Endothelial cell of umbilical vein (primary cell): Measurements from ENCODE around the gene PRSS53. TPM values are rescaled to one million over a fixed set of nuclear protein-coding genes. Genes with fewer than 3 reads are reported as not detected.

Source experiments
- BruUV-seq: library from RNA; stranded (reverse); fragments of 400-500 nt; replicated peaks from 2 replicates; lab custom pipeline; 2021; lab: Mats Ljungman, UMichigan
- CTCF ChIA-PET: fragments of 300-600, 350-600 bp; sonication (Branson Sonifier 250); formaldehyde crosslinking; loops from one replicate; lab custom pipeline; 2021; ENCODE audit warnings: antibody characterized with exemption, inconsistent platforms; lab: Charles Lee
- POLR2A ChIA-PET: fragments of 300-600, 350-600 bp; sonication (Branson Sonifier 250); formaldehyde crosslinking; loops from one replicate; lab custom pipeline; 2021; ENCODE audit warnings: antibody characterized with exemption, inconsistent platforms; lab: Charles Lee
- DNase-seq: peaks from one replicate; pipeline ENCODE4 v3.0.0-alpha.2; 2011; ENCODE audit warnings: low read depth, low spot score
- FAIRE-seq: peaks from 2 replicates; lab custom pipeline; 2011; peaks lifted over from hg19 to GRCh38; lab: Jason Lieb, UNC
- H2AFZ ChIP-seq: 2 replicates; pipeline ENCODE4 v1.6.0; 2012; ENCODE audit warnings: low read depth, low read length, control low read depth, inconsistent platforms
- H3K27ac ChIP-seq: 2 replicates; pipeline ENCODE4 v1.5.1; 2011; ENCODE audit warnings: low read depth, mild to moderate bottlenecking, control low read depth, low read length, moderate library complexity; ENCODE audit not compliant: insufficient read depth
- H3K27me3 ChIP-seq, 2 experiments: 2 replicates each; pipeline versions ENCODE4 v1.6.0 to v1.6.1; 2011; ENCODE audit warnings: low read length in 2 of 2, mixed read lengths in 1 of 2; ENCODE audit not compliant: control insufficient read depth in 2 of 2, insufficient read depth in 2 of 2
- H3K36me3 ChIP-seq, 2 experiments: 2 replicates in 1 of 2; 3 replicates in 1 of 2; pipeline ENCODE4 v1.5.1; 2011; ENCODE audit warnings: low read length in 2 of 2, mild to moderate bottlenecking in 1 of 2, moderate library complexity in 1 of 2; ENCODE audit not compliant: control insufficient read depth in 2 of 2, insufficient read depth in 2 of 2; ENCODE audit errors: extremely low read depth in 1 of 2
- H3K4me1 ChIP-seq: 3 replicates; pipeline ENCODE4 v1.5.1; 2011; ENCODE audit warnings: mild to moderate bottlenecking, low read length; ENCODE audit not compliant: control insufficient read depth, insufficient read depth; ENCODE audit errors: extremely low read depth
- H3K4me2 ChIP-seq: 2 replicates; pipeline ENCODE4 v1.6.1; 2011; ENCODE audit warnings: low read length, control low read depth, mixed read lengths; ENCODE audit not compliant: insufficient read depth
- H3K4me3 ChIP-seq, 3 experiments: fragments of 200-600 bp in 1 of 3; sonication (generic), shearing (Covaris generic) in 1 of 3; replicated peaks in 1 of 3; 2 replicates each; pipeline ENCODE4 v1.5.1; 2011 to 2016; ENCODE audit warnings: control low read depth in 3 of 3, low read length in 3 of 3, mild to moderate bottlenecking in 2 of 3, inconsistent platforms in 1 of 3, low read depth in 1 of 3, moderate library complexity in 1 of 3; ENCODE audit not compliant: insufficient read depth in 1 of 3
- H3K79me2 ChIP-seq: 2 replicates; pipeline ENCODE4 v1.6.0; 2012; ENCODE audit warnings: low read length, inconsistent platforms; ENCODE audit not compliant: control insufficient read depth, insufficient read depth
- H3K9ac ChIP-seq: replicated peaks from 2 replicates; pipeline ENCODE3; 2011; ENCODE audit warnings: low read length, control low read depth; ENCODE audit not compliant: insufficient read depth; ENCODE audit errors: extremely low read depth
- H3K9me1 ChIP-seq: replicated peaks from 3 replicates; pipeline ENCODE4 v1.6.0; 2011; ENCODE audit warnings: mild to moderate bottlenecking, low read length; ENCODE audit not compliant: control insufficient read depth, insufficient read depth; ENCODE audit errors: extremely low read depth
- H3K9me3 ChIP-seq: replicated peaks from 2 replicates; pipeline ENCODE4 v1.5.1; 2012; ENCODE audit warnings: low read length, inconsistent platforms; ENCODE audit not compliant: control insufficient read depth, insufficient read depth
- H4K20me1 ChIP-seq: replicated peaks from 2 replicates; pipeline ENCODE3; 2011; ENCODE audit warnings: mild to moderate bottlenecking, low read length; ENCODE audit not compliant: control insufficient read depth, insufficient read depth; ENCODE audit errors: extremely low read depth
- EZH2 ChIP-seq: IDR thresholded peaks from 2 replicates; pipeline ENCODE4 v1.6.1; 2012; ENCODE audit warnings: borderline replicate concordance, low read depth, mild to moderate bottlenecking, moderate library complexity, low read length, inconsistent platforms; ENCODE audit not compliant: severe bottlenecking
- FOS ChIP-seq: IDR thresholded peaks from 2 replicates; pipeline ENCODE4 v1.6.1; 2011; ENCODE audit warnings: mild to moderate bottlenecking, low read length, moderate library complexity, borderline replicate concordance; ENCODE audit not compliant: insufficient read depth
- GATA2 ChIP-seq: IDR thresholded peaks from 2 replicates; pipeline ENCODE4 v1.7.0; 2011; ENCODE audit warnings: low read depth, mild to moderate bottlenecking, moderate library complexity, mixed read lengths, low read length; ENCODE audit not compliant: insufficient read length, insufficient read depth
- JUN ChIP-seq: IDR thresholded peaks from 2 replicates; pipeline ENCODE4 v1.6.1; 2011; ENCODE audit warnings: borderline replicate concordance, low read depth; ENCODE audit not compliant: insufficient read length, insufficient read depth
- MAX ChIP-seq: IDR thresholded peaks from 2 replicates; pipeline ENCODE4 v1.6.1; 2011; ENCODE audit not compliant: insufficient read depth, insufficient read length
- MYC ChIP-seq: IDR thresholded peaks from one replicate; pipeline ENCODE4 v1.6.1; 2011; ENCODE audit warnings: mild to moderate bottlenecking, low read depth, low read length
- POLR2A ChIP-seq: IDR thresholded peaks from 2 replicates; pipeline ENCODE4 v1.6.1; 2012; ENCODE audit warnings: low read depth, mild to moderate bottlenecking, control low read depth, low read length
- POLR2AphosphoS5 ChIP-seq: IDR thresholded peaks from 2 replicates; pipeline ENCODE4 v1.6.1; 2012; ENCODE audit warnings: low read depth, mild to moderate bottlenecking, control low read depth, low read length, moderate library complexity; ENCODE audit not compliant: insufficient read depth
- dilution Hi-C: fragments of 300-500 bp; cut with MboI; formaldehyde crosslinking; loops from one replicate; pipeline ENCODE4 v1.15.0; 2019; ENCODE audit warnings: low sequenced_read_pairs; ENCODE audit not compliant: extremely low pct_ligation_motif_present
- intact Hi-C: fragments of 100-400 bp; cut with micrococcal nuclease; formaldehyde crosslinking; loops from one replicate; pipeline ENCODE4 v1.10.0; 2022
- polyA plus RNA-seq, 4 experiments: library from polyadenylated mRNA; depleted of rRNA in 3 of 4; stranded (reverse) in 3 of 4; unstranded in 1 of 4; fragments of >200 nt; gene quantifications; 2 replicates each; pipeline versions ENCODE4 v1.2.1 to v1.2.3, GENCODE V29; 2011 to 2012; ENCODE audit warnings: missing spikeins in 1 of 4
- total RNA-seq: library from RNA; stranded (reverse); gene quantifications from 2 replicates; pipeline ENCODE4 v1.2.3, GENCODE V29; 2021
- TF ChIP-seq, protein P1 (sequence below), 2 donors: IDR thresholded peaks; 1 replicate in 1 of 2; 2 replicates in 1 of 2; pipeline ENCODE4 v1.5.1; 2011; ENCODE audit warnings: low read length in 2 of 2, mild to moderate bottlenecking in 2 of 2, moderate library complexity in 2 of 2, control low read depth in 1 of 2, inconsistent platforms in 1 of 2, low read depth in 1 of 2; ENCODE audit not compliant: insufficient read depth in 1 of 2; ENCODE audit errors: extremely low read depth in 1 of 2

Gene PRSS53
- total and polyA plus RNA-seq, 2 donors (not counting 3 experiments of a cell fraction or from before 2014, with no cell fraction given), result 2.8 to 3.5 TPM

- no peaks in the 10 kb centered on the region for H3K27me3 ChIP-seq
- peaks cover 2 to 6% of the 10 kb centered on the region in 2 experiments for H3K36me3 ChIP-seq
- ChIA-PET CTCF (interaction anchor here (2.5 to 6.5 kb wide), 2 partner anchors 52 to 107 kb away, joined by 7 to 66 read pairs; partner anchors contain the start of gene HSD3B7), POLR2A (no interaction called here)
- H3K9me3 ChIP-seq, result no peaks in the 10 kb centered on the region
- no peak overlapping the region for H3K4me2 ChIP-seq
- H3K4me3 ChIP-seq, result no peak overlapping the region
- H4K20me1 ChIP-seq, result no peaks in the 10 kb centered on the region
- no peak for FAIRE-seq
- no peaks in the 10 kb centered on the region for H3K9me1 ChIP-seq
- dilution Hi-C loops (no loop called here), intact Hi-C loops (no loop called here)
- H3K79me2 ChIP-seq, result peaks cover 10% of the 10 kb centered on the region
- TF ChIP-seq FOS (no peak), EZH2 (no peak), JUN (no peak), MAX (no peak), POLR2AphosphoS5 (no peak), MYC (no peak), GATA2 (no peak), POLR2A (no peak)
- TF ChIP-seq, protein P1, sequence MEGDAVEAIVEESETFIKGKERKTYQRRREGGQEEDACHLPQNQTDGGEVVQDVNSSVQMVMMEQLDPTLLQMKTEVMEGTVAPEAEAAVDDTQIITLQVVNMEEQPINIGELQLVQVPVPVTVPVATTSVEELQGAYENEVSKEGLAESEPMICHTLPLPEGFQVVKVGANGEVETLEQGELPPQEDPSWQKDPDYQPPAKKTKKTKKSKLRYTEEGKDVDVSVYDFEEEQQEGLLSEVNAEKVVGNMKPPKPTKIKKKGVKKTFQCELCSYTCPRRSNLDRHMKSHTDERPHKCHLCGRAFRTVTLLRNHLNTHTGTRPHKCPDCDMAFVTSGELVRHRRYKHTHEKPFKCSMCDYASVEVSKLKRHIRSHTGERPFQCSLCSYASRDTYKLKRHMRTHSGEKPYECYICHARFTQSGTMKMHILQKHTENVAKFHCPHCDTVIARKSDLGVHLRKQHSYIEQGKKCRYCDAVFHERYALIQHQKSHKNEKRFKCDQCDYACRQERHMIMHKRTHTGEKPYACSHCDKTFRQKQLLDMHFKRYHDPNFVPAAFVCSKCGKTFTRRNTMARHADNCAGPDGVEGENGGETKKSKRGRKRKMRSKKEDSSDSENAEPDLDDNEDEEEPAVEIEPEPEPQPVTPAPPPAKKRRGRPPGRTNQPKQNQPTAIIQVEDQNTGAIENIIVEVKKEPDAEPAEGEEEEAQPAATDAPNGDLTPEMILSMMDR (IDR thresholded peaks at IDR 0.05; ENCODE audit: extremely low read depth in 1 of 2, insufficient read depth in 1 of 2, low read depth in 1 of 2, low read length in 2 of 2), result no peak
- H2AFZ ChIP-seq, result no peak overlapping the region
- H3K9ac ChIP-seq, result no peak overlapping the region
- peaks cover 3% of the 10 kb centered on the region for H3K4me1 ChIP-seq
- no peak overlapping the region for H3K27ac ChIP-seq
- BruUV-seq, result no TSS peak
- no peak for DNase-seq
Measured at GRCh38 chr16:31090540-31090939, 1.8 kb upstream of the PRSS53 start.
